Nucleus accumbens (tissue), 56 donors: ENCODE data around the gene LUC7L.
"Not testable (repeated sequence)": the region's sequence is repeated elsewhere in the genome, so short reads cannot be mapped to it uniquely, and the experiment has no call there.

ENCODE experiments used
- DNase-seq, 56 donors: peaks; one replicate each; lab custom pipeline; 2025; lab: John Stamatoyannopoulos, UW

LUC7L gene

DNA sequence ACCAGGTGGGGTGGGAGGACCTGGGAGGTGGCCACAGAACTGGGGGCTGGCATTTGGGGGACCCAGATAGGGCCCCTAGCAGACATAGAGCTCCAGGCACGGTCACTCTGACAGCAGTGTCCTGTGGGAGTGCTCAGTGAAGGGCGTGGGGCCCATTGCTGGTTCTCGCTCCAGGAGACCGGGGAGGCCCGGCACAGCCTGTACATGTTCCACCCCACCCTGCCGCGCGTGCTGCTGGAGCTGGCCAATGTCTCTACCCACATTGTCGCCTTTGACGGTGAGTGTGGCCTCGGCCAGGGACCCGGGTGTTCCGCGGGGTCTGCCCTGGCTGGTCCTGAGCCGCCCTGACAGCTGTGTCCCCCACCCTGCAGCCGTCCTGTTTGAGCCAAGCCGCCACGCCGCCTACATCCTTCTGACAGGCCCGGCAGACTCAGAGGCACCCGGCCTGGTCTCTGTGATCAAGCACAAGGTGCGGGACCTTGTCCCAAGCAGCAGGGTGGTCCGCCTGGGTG lies 35.2 kb upstream of the LUC7L start:
- DNase-seq = no peak

DNA sequence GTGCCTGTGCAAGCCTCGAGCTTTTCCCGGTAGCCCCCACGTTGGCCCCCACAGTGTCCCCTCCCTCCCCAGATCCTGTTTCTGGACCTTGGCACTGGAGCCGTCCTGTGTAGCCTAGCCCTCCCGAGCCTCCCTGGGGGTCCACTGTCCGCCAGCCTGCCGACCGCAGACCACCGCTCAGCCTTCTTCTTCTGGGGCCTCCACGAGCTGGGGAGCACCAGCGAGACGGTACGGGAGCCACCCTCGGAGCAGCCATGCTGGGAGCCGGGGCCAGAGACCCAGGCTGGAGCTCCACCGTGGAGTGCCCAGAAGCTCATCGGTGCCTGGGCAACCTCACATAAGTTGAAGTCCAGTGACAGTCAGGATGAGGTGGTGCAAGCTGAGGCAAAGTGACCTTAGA lies 34.7 kb upstream of the LUC7L start:
- DNase-seq = no peak

DNA sequence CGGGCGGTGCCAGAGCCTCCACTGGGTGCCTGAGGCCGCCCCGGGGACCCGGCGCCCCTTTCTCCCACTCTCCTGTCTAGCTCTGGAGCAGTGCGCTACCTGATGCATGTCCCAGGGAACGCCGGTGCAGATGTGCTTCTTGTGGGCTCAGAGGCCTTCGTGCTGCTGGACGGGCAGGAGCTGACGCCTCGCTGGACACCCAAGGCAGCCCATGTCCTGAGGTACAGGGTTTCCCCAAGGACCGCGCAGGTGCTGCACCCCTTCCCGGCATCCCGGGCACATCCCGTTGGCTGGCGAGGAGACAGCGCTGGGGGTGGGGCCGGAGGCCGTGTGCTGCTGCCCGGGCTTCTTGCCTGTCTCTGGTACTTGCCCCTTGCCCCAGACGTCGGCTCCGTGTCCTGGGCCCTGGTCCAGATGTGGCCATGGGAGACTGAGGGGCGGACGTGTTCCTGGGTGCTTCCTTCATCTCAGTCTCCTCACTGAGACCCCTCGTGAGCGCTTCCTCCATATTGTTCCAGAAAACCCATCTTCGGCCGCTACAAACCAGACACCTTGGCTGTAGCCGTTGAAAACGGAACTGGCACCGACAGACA lies 34.0 kb upstream of the LUC7L start:
- no peak for DNase-seq

DNA sequence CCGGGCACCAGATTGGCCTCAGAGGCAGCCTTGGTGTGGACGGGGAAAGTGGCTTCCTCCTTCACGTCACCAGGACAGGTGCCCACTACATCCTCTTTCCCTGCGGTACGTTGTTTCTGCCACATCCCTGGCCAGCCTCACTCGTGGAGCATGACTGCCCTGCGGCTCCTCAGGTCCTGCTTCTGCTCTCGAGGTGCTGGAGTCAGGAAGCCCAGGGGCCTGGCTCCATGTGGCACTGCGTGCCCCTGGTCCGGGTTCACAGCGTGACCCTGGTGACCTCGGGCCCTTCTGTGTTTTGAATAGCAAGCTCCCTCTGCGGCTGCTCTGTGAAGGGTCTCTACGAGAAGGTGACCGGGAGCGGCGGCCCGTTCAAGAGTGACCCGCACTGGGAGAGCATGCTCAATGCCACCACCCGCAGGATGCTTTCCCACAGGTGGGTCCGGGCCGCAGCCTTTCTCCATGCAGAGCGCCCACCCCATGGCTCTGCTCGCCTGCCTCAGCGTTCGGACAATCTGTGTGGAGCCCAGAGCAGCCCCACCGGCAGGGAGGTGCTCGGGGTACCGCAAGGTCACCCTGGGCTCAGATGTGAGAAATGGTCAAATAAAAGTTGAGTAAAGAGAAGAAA lies 33.0 kb upstream of the LUC7L start:
- no peak for DNase-seq

DNA sequence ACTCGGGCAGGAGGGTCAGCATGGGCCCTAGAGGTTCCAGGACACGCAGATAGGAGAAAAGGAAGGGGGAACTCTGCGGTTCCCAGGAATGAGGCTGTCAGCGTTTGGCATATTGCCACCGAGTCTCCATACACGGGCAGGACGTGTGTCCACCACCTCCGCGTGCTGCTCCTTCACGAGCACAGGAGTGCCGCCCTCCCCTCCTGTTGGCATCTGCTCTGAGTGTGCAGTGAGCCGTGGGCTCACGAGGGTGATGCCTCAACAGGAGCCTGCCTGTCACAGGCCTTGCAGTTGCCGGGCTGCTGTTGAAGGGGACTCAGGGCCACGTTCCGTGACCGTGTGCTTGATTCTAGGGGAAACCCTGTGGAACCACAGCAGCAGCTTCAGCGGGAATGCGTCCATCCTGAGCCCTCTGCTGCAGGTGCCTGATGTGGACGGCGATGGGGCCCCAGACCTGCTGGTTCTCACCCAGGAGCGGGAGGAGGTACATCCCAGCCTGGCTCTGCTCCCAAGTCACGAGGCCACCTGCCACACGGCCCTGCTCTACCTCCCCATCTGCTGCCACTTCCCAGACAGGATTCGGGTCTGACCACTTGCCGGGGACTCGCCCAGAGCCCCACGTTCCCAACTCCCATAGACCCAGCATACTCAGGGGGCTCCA lies 31.9 kb upstream of the LUC7L start:
- DNase-seq = no peak

DNA sequence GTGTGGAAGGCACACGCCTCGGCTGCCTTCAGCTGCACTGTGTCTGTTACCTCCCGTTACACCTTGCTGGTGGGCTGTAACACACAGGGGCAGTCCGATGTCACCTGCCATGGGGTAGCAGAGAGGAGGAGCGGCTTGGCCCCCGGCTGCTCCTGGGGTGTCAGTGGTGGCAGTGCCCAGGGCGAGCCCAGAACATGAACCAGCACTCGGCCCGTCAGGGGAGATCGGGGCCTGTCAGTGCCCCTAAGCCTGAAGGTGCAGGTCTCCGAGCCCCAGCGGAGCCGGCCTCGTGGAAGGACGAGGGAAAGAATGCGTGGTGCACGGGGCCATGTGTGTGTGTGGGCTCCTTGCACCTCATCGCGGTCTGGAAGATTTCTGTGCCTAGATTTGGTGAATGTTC lies 31.1 kb upstream of the LUC7L start:
- no peak for DNase-seq

DNA sequence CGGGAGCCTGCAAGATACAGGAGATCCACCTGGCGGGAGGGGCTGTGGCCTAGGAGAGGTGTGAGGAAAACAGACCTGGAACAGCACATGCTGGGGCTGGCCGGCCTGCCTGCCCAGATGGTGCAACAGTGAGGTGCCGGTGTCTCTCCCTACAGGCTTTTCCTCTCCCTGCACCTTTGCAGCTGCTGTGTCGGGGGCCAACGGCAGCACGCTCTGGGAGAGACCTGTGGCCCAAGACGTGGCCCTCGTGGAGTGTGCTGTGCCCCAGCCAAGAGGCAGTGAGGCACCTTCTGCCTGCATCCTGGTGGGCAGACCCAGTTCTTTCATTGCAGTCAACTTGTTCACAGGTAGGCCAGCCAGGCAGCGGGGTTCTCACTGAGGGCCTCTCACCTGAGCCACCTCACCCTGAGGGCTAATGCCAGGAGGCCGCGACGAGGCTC lies 30.6 kb upstream of the LUC7L start:
- no peak for DNase-seq

DNA sequence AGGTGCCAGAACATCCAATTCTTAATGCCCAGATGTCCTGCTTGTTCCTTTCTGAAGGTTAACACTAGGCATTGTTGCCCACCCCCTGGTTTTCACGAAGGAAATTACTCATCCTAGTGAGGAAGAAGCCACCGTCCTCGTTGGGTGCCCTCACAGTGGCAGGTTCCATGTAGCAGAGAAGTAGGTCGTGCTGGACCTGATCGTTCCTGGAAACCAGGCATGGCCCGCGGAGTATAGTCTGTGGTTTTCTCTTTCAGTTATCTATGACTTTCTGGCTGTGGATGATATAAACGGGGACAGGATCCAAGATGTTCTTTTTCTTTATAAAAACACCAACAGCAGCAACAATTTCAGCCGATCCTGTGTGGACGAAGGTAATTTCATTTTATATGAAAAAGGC lies 30.0 kb upstream of the LUC7L start:
- no peak for DNase-seq

DNA sequence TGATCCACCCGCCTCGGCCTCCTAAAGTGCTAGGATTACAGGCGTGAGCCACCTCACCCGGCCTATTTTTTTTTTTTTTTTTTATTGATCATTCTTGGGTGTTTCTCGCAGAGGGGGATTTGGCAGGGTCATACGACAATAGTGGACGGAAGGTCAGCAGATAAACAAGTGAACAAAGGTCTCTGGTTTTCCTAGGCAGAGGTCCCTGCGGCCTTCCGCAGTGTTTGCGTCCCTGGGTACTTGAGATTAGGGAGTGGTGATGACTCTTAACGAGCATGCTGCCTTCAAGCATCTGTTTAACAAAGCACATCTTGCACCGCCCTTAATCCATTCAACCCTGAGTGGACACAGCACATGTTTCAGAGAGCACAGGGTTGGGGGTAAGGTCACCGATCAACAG lies 28.8 kb upstream of the LUC7L start:
- not testable (repeated sequence) for DNase-seq

DNA sequence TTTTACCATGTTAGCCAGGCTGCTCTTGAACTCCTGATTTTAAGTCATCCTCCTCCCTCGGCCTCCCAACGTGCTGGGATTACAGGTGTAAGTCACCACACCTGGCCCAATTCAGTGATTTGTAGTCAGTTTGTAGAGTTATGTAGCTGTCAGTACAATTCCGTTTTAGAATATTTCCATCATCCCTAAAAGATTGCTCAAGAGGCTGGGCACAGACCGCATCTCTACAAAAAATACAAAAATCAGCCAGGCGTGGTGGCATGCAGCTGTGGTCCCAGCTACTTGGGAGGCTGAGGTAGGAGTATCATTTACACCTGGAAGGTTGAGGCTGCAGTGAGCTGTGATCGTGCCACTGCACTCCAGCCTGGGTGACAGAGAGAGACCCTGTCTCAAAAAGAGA lies 25.9 kb upstream of the LUC7L start:
- DNase-seq = no peak

DNA sequence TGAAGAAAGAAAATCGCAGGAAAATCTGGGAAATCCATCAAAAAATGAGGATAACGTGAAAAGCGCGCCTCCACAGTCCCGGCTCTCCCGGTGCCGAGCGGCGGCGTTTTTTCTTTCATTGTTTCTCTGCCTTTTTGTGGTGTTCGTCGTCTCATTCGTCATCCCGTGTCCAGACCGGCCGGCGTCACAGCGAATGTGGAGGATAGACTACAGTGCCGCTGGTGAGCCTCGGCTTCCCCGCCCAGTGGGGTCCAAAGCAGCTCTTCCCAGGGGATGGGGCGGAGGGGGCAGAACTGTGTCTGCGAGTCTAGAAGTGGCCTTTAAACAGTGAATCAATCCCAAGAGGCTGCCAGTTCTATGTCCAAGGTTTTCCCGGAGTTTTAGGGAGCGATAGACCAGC lies 25.2 kb upstream of the LUC7L start:
- no peak for DNase-seq

DNA sequence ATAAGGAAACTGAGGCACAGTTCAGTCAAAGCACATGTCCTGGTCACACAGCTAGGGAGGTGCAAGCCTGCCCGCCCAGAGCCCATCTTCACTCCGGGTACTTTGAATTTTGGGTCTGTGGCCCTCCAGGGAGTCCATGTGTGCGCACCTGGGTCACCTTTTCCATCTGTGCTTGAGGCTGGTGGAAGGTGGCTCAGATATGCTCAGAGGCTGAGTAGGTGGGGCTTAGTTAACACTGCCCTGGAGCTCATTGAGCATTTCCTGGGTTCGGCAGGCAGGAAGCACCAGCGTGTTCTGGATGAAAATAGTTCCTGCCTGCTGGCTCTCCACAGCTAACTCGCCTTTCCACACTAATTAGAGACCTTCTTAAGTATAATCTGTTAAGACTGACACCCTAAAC lies 24.6 kb upstream of the LUC7L start:
- DNase-seq = no peak

DNA sequence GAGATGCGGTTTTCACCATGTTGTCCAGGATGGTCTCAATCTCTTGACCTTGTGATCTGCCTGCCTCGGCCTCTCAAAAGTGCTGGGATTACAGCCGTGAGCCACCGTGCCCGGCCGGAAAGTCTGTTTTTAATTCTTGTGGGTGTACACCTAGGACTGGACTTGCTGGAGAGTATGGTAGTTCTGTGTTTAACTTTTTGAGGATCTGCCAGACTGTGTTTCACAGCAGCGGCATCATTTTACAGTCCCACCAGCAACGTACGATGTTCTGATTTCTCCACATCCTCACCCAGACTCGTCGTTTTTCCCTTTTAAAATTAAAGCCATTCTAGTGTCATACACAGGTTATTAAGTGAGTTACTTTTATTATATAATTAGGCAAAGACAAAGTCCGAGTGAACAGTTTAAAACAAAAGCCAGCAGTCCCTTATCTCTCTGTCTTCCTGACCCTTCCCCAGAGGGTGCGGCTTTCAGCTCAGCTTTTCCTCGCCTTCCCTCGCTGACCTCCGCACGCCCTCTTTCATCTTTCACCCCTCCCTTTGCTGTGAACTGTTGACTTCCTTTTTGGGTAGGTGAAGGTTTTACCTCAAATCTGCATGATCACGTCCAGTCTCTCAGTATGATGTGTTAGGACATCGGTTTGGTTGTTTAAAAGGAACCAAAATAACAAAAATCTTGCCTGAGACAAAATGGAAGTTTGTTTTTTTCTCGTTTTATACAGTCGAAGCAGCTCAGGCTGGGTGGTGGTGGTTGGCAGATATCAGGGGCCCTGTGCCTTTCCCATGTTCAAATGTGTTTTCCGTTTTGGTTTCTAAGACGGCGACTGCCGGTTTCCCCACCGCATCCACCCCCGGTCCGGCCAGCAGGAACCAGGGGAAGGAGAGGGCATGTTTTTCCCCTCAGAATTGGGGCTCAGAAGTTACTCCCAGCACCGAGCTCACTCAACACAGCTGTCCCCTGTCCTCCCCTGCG lies 23.4 kb upstream of the LUC7L start:
- DNase-seq = no peak

DNA sequence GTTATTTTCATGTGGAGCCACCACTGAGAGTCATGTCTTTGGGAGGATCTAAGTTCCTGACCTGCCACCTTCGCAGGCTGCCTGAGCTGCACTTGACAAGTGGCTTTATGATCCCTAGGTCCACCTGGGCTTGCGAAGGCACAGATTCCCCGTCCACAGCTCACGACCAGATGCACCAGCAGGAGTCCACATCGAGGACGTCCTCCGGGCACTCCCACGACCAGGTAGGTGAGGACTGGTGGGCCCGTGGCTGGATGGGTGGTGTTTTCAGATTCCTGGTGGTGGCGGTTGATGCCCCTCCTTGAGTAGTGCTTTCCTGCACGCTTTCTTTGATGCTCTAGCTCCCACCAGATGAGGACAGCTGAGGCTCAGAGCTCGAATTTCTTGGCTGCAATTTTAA lies 20.2 kb upstream of the LUC7L start:
- DNase-seq = no peak

DNA sequence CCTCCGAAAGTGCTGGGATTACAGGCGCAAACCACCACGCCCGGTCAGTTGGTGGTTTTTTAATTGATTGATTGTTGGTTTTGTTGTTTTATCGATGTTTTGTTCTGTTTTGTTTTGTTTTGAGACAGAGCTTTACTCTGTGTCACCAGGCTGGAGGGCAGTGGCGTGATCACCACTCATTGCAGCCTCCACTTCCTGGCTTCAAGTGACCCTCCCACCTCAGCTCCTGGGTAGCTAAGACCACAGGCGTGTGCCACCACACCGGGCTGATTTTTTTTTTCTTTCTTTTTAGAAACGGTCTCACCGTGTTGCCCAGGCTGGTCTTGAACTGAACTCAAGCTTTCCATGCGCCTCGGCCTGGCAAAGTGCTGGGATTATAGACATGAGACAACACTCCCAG lies 17.8 kb upstream of the LUC7L start:
- DNase-seq = no peak

DNA sequence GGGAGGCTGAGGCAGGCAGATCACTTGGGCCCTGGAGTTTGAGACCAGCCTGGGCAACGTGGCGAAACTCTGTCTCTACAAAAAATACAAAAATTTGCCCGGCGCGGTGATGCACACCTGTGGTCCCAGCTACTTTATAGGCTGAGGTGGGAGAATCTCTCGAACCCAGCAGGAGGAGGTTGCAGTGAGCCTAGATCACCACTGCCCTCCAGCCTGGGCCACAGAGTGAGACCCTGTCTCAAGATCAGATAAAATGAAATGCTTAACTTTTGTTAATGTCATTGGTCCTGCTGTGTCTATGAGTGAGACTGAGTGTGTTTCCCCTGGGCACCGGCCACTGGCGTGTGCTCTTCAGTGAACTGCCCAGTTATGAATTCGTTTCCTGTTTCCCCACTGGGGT lies 15.9 kb upstream of the LUC7L start:
- no peak for DNase-seq

DNA sequence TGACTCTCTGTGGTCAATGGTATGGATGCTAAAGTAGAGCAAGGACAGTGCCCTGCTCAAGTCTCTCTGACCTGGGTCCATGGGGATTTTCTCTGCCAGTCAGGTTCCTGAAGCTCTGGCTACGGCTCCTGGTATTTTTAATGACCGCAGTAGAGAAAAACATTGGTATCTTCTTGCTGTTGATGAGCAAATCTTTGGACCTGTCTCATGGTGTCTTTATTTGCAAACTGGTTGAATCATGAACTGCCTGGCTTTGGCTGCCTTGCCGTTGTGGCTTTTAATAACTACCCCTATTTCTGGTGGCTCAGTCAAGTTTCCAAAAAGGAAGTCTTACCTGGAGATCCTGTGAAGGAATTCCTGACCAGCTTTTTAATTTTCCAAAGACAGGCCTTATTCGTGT lies 14.1 kb upstream of the LUC7L start:
- no peak for DNase-seq

DNA sequence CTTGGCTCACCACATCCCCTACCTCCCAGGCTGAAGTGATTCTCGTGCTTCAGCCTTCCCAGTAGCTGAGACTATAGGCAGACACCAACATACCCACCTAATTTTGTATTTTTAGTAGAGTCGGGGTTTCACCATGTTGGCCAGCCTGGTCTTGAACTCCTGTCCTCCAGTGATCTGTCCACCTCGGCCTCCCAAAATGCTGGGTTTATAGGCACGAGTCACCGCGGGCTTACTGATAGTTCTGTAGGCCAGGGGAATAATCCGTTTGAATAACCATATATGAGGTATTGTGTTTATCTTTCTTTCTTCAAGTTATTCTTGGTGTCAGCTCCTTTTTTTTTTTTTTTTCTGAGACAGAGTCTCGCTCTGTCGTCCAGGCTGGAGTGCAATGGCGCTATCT lies 13.0 kb upstream of the LUC7L start:
- no peak for DNase-seq

DNA sequence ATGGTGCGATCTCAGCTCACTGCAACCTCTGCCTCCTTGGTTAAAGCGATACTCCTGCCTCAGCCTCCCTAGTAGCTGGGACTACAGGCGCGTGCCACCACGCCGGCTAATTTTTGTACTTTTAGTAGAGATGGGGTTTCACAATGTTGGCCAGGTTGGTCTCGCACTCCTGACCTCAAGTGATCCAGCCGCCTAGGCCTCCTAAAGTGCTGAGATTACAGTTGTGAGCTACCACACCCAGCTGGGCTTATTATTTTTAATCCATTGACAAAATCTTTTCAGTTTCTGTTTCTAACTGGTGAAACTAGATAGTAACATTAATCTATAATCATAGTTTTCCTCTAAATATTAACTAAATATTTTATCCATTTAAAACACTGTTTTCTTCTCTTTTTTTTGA lies 11.3 kb upstream of the LUC7L start:
- DNase-seq = no peak

DNA sequence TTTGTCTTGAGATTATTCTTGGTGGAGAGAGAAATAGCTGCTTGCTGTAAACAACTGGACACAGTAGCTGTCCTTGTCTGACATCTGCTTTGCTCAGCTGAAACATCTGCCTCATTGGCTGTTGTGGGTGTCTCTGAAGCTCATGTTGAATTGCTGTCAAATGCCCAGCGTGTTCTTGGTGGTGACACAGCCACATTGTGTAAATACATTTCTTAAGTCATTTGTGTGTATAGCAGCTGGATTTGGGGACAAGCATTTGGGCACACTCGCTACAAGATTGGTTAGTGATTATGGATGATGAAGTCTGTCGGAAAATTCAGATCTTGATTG lies 10.7 kb upstream of the LUC7L start:
- peak in 17 of 56 donors; percentile 3 to 49 (median 12) for DNase-seq
